Measurements from ENCODE around the gene PLPP7.
"Not testable (repeated sequence)": the region's sequence is repeated elsewhere in the genome, so short reads cannot be mapped to it uniquely, and the experiment has no call there.

PLPP7 gene

GRCh38 chr9:131335368-131335755, 45.8 kb downstream of the PLPP7 start:
- DNase-seq: no peak

- no peak for DNase-seq
Measured at GRCh38 chr9:131337131-131337848, 47.8 kb downstream of the PLPP7 start.

GRCh38 chr9:131339212-131339611, 49.7 kb downstream of the PLPP7 start:
- not testable (repeated sequence) for DNase-seq

- DNase-seq: not testable (repeated sequence)
Measured at GRCh38 chr9:131344931-131345535, 55.5 kb downstream of the PLPP7 start.

- DNase-seq: no peak
Measured at GRCh38 chr9:131346559-131346958, 57.0 kb downstream of the PLPP7 start.

- DNase-seq: no peak
Measured at GRCh38 chr9:131347376-131348020, 58.0 kb downstream of the PLPP7 start.

- no peak for DNase-seq
Measured at GRCh38 chr9:131348631-131349521, 59.4 kb downstream of the PLPP7 start.

GRCh38 chr9:131349522-131349880, 60.0 kb downstream of the PLPP7 start:
- DNase-seq: no peak

- peak; percentile 49 for DNase-seq
Measured at GRCh38 chr9:131349881-131350563, 60.5 kb downstream of the PLPP7 start.

- DNase-seq: not testable (repeated sequence)
Measured at GRCh38 chr9:131356479-131356878, 67.0 kb downstream of the PLPP7 start.

GRCh38 chr9:131358556-131358955, 69.0 kb downstream of the PLPP7 start:
- no peak for DNase-seq
